ENCODE results near the gene ARMC7. TPM values are rescaled to one million over a fixed set of nuclear protein-coding genes. Genes with fewer than 3 reads are reported as not detected.

ARMC7 gene
- total and polyA plus RNA-seq, 12 donors = 3.7 to 13.8 (median 7.8) TPM

GRCh38 chr17:75078284-75079022, 31.3 kb upstream of the ARMC7 start:
- WGBS, 4 donors = 28 to 54% (median 48%) methylated on average over 12 to 17 of the region's 17 CpGs
- Histone ChIP-seq H3K4me1 (replicated peaks in 1 of 2) (peaks cover 14 to 34% of the 10 kb centered on the region in 2 donors), H3K36me3 (replicated peaks in 1 of 2) (no peaks in the 10 kb centered on the region), H3K9me3 (replicated peaks in 1 of 3) (no peaks in the 10 kb centered on the region), H3K27ac (peak overlapping the region in 2 of 5 donors; percentile 0 to 8), H3K4me3 (no peak overlapping the region), H3K27me3 (no peaks in the 10 kb centered on the region)
- intact Hi-C loops (cut with DNase I) = no loop called here
- peak in 5 of 7 donors; percentile 44 to 63 (median 47) for DNase-seq
- no peak for TF ChIP-seq POLR2A (IDR thresholded peaks at IDR 0.05)
- TF ChIP-seq CTCF (IDR thresholded peaks at IDR 0.05) = no peak

GRCh38 chr17:75079023-75079373, 30.8 kb upstream of the ARMC7 start:
- DNase-seq = no peak
- H3K9me3 ChIP-seq (replicated peaks in 1 of 3) = no peaks in the 10 kb centered on the region
- no peaks in the 10 kb centered on the region for H3K27me3 ChIP-seq
- no peak for TF ChIP-seq CTCF (IDR thresholded peaks at IDR 0.05)
- TF ChIP-seq POLR2A (IDR thresholded peaks at IDR 0.05) = no peak
- 49 to 65% (median 57%) methylated on average over 7 to 8 of the region's 8 CpGs for WGBS, 4 donors
- intact Hi-C loops (cut with DNase I) = no loop called here
- no peak overlapping the region for H3K27ac ChIP-seq
- no peaks in the 10 kb centered on the region for H3K36me3 ChIP-seq (replicated peaks in 1 of 2)
- peaks cover 14 to 30% of the 10 kb centered on the region in 2 donors for H3K4me1 ChIP-seq (replicated peaks in 1 of 2)
- H3K4me3 ChIP-seq = no peak overlapping the region

- 80 to 83% (median 81%) methylated on average over 12 to 13 of the region's 13 CpGs for WGBS, 4 donors
- Histone ChIP-seq H3K36me3 (replicated peaks in 1 of 2) (no peaks in the 10 kb centered on the region), H3K9me3 (replicated peaks in 1 of 3) (no peaks in the 10 kb centered on the region), H3K27me3 (no peaks in the 10 kb centered on the region), H3K4me1 (replicated peaks in 1 of 2) (peaks cover 14 to 34% of the 10 kb centered on the region in 2 donors), H3K27ac (no peak overlapping the region), H3K4me3 (no peak overlapping the region)
- no peak for TF ChIP-seq CTCF (IDR thresholded peaks at IDR 0.05)
- TF ChIP-seq POLR2A (IDR thresholded peaks at IDR 0.05) = no peak
- intact Hi-C loops (cut with DNase I) = no loop called here
- no peak for DNase-seq
Measured at GRCh38 chr17:75081611-75082540, 27.9 kb upstream of the ARMC7 start.

GRCh38 chr17:75082683-75083082, 27.1 kb upstream of the ARMC7 start:
- no peak for DNase-seq
- Histone ChIP-seq H3K27ac (no peak overlapping the region), H3K9me3 (replicated peaks in 1 of 3) (no peaks in the 10 kb centered on the region), H3K4me1 (replicated peaks in 1 of 2) (peaks cover 12 to 27% of the 10 kb centered on the region in 2 donors), H3K27me3 (no peaks in the 10 kb centered on the region), H3K36me3 (replicated peaks in 1 of 2) (no peaks in the 10 kb centered on the region), H3K4me3 (no peak overlapping the region)
- TF ChIP-seq POLR2A (IDR thresholded peaks at IDR 0.05) = no peak
- TF ChIP-seq CTCF (IDR thresholded peaks at IDR 0.05) = no peak
- WGBS, 4 donors = 70 to 81% (median 79%) methylated on average over 6 of the region's 6 CpGs
- intact Hi-C loops (cut with DNase I) = no loop called here
